G401.6 (cell line): ENCODE results near the gene RPL41.
"Not testable (repeated sequence)": the region's sequence is repeated elsewhere in the genome, so short reads cannot be mapped to it uniquely, and the experiment has no call there.

ENCODE experiments used
- FAIRE-seq: peaks from 2 replicates; lab custom pipeline; 2012; peaks lifted over from hg19 to GRCh38; lab: Jason Lieb, UNC

The RPL41 gene

GRCh38 chr12:56154818-56155217 lies 38.4 kb downstream of the RPL41 start:
- no peak for FAIRE-seq

- FAIRE-seq: no peak
Measured at GRCh38 chr12:56155256-56155845, 38.9 kb downstream of the RPL41 start.

- FAIRE-seq: not testable (repeated sequence)
Measured at GRCh38 chr12:56156464-56157200, 40.2 kb downstream of the RPL41 start.

GRCh38 chr12:56157201-56158028 lies 41.0 kb downstream of the RPL41 start:
- peak; percentile 66 for FAIRE-seq

- peak; percentile 78 for FAIRE-seq
Measured at GRCh38 chr12:56158029-56158925, 41.8 kb downstream of the RPL41 start, which contains the start of gene MYL6. TSS of gene MYL6 (plus strand) at chr12:56158359. CDS start at chr12:56158402, 43 bp downstream.

GRCh38 chr12:56158926-56159461 lies 42.6 kb downstream of the RPL41 start:
- FAIRE-seq: no peak

GRCh38 chr12:56159482-56160192 lies 43.2 kb downstream of the RPL41 start:
- FAIRE-seq: no peak

- no peak for FAIRE-seq
Measured at GRCh38 chr12:56160193-56160763, 43.8 kb downstream of the RPL41 start.

GRCh38 chr12:56160894-56161689 lies 44.7 kb downstream of the RPL41 start:
- FAIRE-seq: no peak

- FAIRE-seq: no peak
Measured at GRCh38 chr12:56161690-56162351, 45.4 kb downstream of the RPL41 start.

GRCh38 chr12:56162468-56163290 lies 46.2 kb downstream of the RPL41 start:
- no peak for FAIRE-seq

GRCh38 chr12:56163533-56164344 lies 47.3 kb downstream of the RPL41 start:
- FAIRE-seq: no peak

GRCh38 chr12:56164345-56164729 lies 47.9 kb downstream of the RPL41 start:
- FAIRE-seq: no peak

- FAIRE-seq: no peak
Measured at GRCh38 chr12:56165369-56165768, 48.9 kb downstream of the RPL41 start.
